Epithelial cell of esophagus (primary cell): ENCODE data around the gene PRELP.

Experiments
- DNase-seq: peaks from one replicate; pipeline ENCODE4 v3.0.0; 2010; ENCODE audit warnings: low read depth
- H3K4me3 ChIP-seq: 2 replicates; pipeline ENCODE4 v1.5.1; 2011; ENCODE audit warnings: mild to moderate bottlenecking, low read length, control low read depth
- CTCF ChIP-seq: IDR thresholded peaks from 2 replicates; pipeline ENCODE4 v1.5.1; 2011; ENCODE audit warnings: low read depth, mild to moderate bottlenecking, low read length, control low read depth, inconsistent platforms; ENCODE audit not compliant: insufficient read depth; ENCODE audit errors: missing control alignments

The PRELP gene

GRCh38 chr1:203495845-203496244 lies 20.2 kb downstream of the PRELP start:
- no peak for TF ChIP-seq CTCF
- H3K4me3 ChIP-seq = no peak overlapping the region
- DNase-seq = no peak

DNA sequence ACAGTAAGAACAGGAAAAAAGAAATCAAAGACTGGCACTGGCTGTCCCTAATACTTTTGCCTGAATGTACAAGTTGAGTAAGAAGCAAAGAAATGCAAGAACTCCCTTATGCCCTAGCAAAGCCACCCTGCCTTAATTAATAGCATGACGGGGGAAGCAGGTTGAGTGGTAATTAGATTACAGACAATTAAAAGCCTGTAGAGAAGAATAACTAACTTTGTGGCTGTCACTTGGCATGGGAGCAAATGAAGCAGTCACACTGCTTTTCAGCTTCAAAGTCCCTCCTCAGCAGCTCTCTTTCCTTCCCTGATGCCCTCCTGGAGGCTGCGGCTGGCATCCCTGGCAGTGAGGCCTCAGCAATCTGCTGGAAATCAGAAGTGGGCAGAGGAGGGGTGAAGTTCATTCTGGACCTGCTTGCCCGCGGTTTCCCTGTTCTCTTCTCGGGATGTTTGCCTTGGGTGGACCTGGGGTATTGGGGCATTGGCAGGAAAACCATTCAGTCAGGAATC lies 21.7 kb downstream of the PRELP start:
- no peak overlapping the region for H3K4me3 ChIP-seq
- no peak for TF ChIP-seq CTCF
- no peak for DNase-seq

- no peak for TF ChIP-seq CTCF
- no peak overlapping the region for H3K4me3 ChIP-seq
- DNase-seq = no peak
These were observed 24.2 kb downstream of the PRELP start for GRCh38 chr1:203499643-203500278.

DNA sequence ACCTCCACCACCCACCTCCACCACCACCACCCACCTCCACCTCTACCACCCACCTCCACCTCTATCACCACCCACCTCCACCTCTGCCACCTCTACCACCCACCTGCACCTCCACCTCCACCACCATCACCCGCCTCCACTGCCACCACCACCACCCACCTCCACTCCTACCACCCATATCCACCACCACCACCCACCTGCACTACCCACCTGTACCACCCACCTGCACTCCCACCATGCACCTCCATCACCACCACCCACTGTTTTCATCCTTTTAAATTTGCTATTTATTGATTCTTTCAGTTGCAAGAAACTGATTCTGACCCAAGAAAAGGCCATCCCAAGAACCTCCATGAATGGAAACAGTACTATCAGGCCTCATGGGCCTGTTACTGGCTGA lies 24.7 kb downstream of the PRELP start:
- no peak for TF ChIP-seq CTCF
- no peak overlapping the region for H3K4me3 ChIP-seq
- no peak for DNase-seq

- no peak for DNase-seq
- no peak for TF ChIP-seq CTCF
- no peak overlapping the region for H3K4me3 ChIP-seq
These were observed 28.2 kb downstream of the PRELP start for GRCh38 chr1:203503836-203504235.

- H3K4me3 ChIP-seq = no peak overlapping the region
- peak; percentile 70 for TF ChIP-seq CTCF
- DNase-seq = peak; percentile 86
These were observed 29.0 kb downstream of the PRELP start for GRCh38 chr1:203504400-203505250.
